HG03575 (cell line): ENCODE results near the gene LGALS4.
"Not testable (repeated sequence)": the region's sequence is repeated elsewhere in the genome, so short reads cannot be mapped to it uniquely, and the experiment has no call there.

Source experiments
- ATAC-seq: cut with Tn5 transposase; IDR thresholded peaks from one replicate; pipeline ENCODE4 v1.9.1; 2021; ENCODE audit not compliant: unreplicated experiment, insufficient number of reproducible peaks, low FRiP score; ENCODE audit errors: extremely low read depth

LGALS4 gene

GRCh38 chr19:38782212-38782611 is 30.5 kb downstream of the LGALS4 start:
- ATAC-seq, result not testable (repeated sequence)

GRCh38 chr19:38781058-38781457 is 31.7 kb downstream of the LGALS4 start:
- ATAC-seq, result no peak

DNA sequence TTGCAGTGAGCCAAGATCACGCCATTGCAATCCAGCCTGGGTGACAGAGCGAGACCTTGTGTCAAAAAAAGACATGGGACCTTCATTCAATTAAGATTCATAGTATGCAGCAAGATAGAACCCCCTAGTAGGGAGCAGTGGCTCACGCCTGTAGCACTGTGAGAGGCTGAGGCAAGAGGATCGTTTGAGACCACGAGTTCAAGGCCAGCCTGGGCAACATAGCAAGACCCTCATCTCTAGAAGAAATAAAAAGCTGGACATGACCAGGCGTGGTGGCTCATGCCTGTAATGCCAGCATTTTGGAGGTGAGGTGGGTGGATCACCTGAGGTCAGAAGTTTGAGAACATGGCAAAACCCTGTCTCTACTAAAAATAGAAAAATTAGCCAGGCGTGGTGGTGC is 32.3 kb downstream of the LGALS4 start:
- ATAC-seq, result no peak

DNA sequence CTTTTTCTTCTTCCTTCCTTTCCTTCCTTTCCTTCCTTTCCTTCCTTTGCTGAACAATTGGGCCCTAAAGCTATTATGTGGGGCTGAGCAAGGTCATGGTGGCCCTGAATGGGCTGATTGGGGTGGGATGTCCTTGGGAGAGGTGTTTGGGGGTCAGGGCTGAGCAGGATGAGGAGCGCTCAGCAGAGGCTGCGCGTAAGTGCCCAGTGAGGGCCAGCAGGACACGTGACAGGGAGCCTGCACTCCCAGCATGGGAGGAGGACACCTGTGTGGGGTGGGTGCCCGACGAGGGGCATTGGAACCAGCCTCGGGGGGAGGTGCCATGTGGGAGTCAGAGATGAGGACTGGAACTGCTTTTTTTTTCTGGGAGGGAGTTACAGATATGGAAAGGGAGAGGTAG is 34.0 kb downstream of the LGALS4 start:
- ATAC-seq, result no peak

- no peak for ATAC-seq
These were observed 38.4 kb downstream of the LGALS4 start for GRCh38 chr19:38774181-38774950.

- no peak for ATAC-seq
These were observed 39.1 kb downstream of the LGALS4 start, which contains the start of gene LGALS7 for GRCh38 chr19:38773469-38774177. Gene LGALS7, minus strand, starts transcription at chr19:38773517. Its CDS starts 25 bp downstream, at chr19:38773492.

- not testable (repeated sequence) for ATAC-seq
These were observed 41.2 kb downstream of the LGALS4 start for GRCh38 chr19:38771569-38771968.

- ATAC-seq, result not testable (repeated sequence)
These were observed 41.8 kb downstream of the LGALS4 start for GRCh38 chr19:38770949-38771275.

DNA sequence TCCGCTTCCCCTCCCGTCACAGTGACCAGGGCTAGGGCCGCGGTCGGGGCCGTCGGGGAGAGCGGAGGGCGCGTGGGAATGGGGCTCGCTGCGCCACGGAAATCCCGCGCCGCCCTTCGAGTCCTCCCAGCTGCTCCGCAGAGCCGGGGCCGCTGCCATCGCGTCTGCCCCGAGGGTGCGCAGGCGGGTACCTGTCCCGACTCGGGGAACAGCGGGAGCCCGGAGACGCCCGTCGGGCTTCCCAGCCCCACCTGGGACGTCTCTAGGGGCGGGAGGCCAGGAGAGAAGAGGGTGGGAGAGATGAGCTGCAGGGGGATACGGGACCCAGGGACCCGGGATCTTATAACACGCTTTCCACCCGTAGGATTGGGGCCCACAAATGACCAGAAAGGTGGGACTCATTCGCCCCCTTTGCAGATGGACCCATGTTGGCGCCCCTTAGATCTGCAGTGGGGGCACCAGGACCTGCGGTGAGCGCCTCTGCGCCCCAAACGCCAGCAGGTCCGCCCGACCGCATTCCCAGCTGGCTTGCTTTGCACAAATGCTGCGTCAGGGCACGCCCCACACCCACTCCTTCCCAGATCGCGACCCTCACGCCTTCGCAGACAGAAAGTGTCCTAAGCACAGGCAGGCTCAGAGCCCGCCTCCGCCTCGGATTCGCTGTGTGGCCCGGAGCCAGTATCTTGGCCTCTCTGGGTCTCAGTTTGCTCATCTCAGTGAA is 42.4 kb downstream of the LGALS4 start:
- not testable (repeated sequence) for ATAC-seq

GRCh38 chr19:38769635-38770211 is 43.0 kb downstream of the LGALS4 start:
- no peak for ATAC-seq

DNA sequence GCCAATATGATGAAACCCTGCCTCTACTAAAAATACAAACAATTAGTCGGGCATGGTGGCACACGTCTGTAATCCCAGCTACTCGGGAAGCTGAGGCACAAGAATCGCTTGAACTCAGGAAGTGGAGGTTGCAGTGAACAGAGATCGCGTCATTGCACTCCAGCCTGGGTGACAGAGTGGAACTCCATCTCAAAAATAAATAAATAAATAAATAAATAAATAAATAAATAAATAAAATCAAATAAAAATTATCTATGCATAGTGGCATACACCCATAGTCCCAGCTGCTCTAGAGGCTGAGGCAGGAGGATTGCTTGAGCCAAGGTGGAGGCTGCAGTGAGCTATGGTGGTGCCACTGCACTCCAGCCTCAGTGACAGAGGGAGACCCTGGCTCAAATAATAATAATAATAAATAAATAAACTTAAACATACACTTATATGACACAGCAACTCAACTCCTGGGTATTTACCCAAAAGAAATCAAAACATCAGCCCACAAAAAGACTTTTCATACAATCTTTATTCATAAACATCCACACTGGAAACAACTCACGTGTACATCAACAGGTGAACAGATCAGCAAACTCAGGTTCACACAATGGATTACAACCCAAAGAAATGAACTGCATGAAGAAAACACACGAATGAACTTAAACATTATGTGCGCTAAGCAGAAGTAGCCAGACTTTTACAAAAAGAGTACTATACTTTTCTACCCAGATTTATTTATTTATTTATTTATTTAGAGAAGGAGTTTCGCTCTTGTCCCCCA is 46.3 kb downstream of the LGALS4 start:
- no peak for ATAC-seq

DNA sequence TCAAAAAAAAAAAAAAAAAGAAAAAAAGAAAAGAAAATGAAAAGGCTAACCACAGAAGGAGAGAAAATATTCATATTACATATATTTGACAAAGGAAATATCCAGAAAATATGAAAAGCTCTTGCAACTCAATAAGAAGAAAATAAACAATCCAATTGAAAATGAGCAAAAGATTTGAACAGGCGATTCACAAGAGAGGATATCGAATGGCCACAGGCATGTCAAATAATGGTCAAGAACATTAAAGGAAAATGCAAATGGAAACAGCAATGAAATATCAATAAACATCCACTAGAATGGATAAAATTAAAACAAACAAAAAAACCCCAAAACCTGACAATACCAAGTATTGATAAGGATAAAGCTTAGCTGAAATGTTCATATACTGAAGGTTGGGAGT is 47.5 kb downstream of the LGALS4 start:
- no peak for ATAC-seq

GRCh38 chr19:38763795-38764220 is 48.9 kb downstream of the LGALS4 start:
- ATAC-seq, result no peak

DNA sequence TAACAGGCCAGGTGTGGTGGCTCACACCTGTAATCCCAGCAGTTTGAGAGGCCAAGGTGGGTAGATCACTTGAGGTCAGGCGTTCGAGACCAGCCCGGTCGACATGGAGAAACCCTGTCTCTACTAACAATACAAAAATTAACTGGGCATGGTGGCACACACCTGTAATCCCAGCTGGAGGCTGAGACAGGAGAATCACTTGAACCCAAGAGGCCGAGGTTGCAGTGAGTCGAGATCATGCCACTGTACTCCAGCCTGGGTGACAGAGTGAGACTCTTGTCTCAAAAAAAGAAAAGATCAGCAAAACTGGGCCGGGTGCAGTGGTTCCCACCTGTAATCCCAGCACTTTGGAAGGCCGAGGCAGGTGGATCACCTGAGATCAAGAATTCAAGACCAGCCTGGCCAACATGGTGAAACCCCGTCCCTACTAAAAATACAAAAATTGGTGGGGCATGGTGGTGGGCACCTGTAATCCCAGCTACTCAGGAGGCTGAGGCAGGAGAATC is 50.8 kb downstream of the LGALS4 start:
- not testable (repeated sequence) for ATAC-seq

GRCh38 chr19:38760805-38761517 is 51.8 kb downstream of the LGALS4 start:
- ATAC-seq, result not testable (repeated sequence)

DNA sequence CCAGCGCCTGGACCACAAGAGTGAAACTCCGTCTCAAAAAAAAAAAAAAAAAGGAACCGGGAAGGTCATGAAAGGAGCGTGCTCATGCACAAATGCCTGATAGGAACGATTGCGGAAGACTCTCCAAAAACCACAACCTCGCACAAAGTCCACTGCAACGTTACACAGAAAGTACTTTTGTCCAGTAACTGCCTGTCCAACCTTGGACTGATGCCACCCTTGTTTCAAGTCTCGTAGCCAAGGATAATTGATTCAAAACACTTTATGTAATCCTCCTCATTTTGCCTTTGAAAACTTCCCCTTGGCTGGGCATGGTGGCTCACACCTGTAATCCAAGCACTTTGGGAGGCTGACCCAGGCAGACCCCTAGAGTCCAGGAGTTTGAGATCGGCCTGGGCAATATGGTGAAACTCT is 53.1 kb downstream of the LGALS4 start:
- ATAC-seq, result no peak

- ATAC-seq, result not testable (repeated sequence)
These were observed 58.5 kb downstream of the LGALS4 start for GRCh38 chr19:38754196-38754595.

DNA sequence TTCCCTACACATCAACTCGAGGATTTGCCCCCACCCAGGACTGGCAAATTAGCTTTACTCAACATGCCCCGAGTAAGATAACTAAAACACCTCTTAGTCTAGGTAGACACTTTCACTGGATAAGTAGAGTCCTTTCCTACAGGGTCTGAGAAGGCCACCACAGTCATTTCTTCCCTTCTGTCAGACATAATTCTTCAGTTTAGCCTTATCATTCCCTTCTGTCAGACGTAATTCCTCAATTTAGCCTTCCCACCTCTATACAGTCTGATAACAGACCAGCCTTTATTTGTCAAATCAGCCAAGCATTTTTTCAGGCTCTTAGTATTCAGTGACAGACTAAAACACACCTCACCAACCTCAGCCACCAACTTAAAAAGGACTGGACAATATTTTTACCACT is 59.0 kb downstream of the LGALS4 start:
- not testable (repeated sequence) for ATAC-seq
